H1 (cell line): ENCODE results near the gene PLCB4.

Experiments used
- ATF3 ChIP-seq: IDR thresholded peaks from 2 replicates; pipeline ENCODE4 v1.6.1; 2011; ENCODE audit warnings: low read depth, mild to moderate bottlenecking, low read length; ENCODE audit not compliant: insufficient read depth
- CTCF ChIP-seq, 3 experiments: IDR thresholded peaks; 1 replicate in 2 of 3; 2 replicates in 1 of 3; pipeline versions ENCODE4 v1.5.1 to v1.6.1; 2011; ENCODE audit warnings: low read length in 3 of 3, mild to moderate bottlenecking in 3 of 3, inconsistent platforms in 2 of 3, low read depth in 1 of 3, moderate library complexity in 1 of 3; ENCODE audit not compliant: insufficient read depth in 1 of 3; ENCODE audit errors: control extremely low read depth in 1 of 3
- SP4 ChIP-seq: IDR thresholded peaks from 2 replicates; pipeline ENCODE4 v1.6.1; 2012; ENCODE audit warnings: low read length, inconsistent platforms

DNA sequence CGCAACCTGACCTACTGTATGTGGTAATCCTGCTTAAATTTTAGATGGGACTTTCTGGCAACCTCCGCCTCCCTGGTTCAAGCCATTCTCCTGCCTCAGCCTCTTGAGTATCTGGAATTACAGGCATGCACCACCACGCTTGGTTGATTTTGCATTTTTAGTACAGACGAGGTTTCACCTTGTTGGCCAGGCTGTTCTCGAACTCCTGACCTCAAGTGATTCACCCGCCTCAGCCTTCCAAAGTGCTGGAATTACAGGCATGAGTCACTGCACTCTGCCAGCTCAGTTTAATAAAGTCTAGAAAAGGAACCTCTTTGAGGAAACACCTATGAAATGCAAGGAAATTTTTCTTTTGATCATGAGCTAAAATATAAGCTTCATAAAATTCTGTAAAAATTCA is 9.0 kb upstream of the PLCB4 start:
- TF ChIP-seq SP4 (no peak), CTCF (IDR thresholded peaks at IDR 0.05; ENCODE audit: control extremely low read depth in 1 of 3, insufficient read depth in 1 of 3, low read depth in 1 of 3, low read length in 3 of 3) (no peak), ATF3 (no peak)
